ENCODE measurements around the gene MYT1.

GRCh38 chr20:64146301-64146935 lies 17.8 kb upstream of the MYT1 start:
- TF ChIP-seq CTCF (IDR thresholded peaks at IDR 0.05) (no peak), POLR2AphosphoS5 (IDR thresholded peaks at IDR 0.05) (no peak)
